BE2C (cell line): Measurements from ENCODE around the gene COPB2.
"Not testable (repeated sequence)": the region's sequence is repeated elsewhere in the genome, so short reads cannot be mapped to it uniquely, and the experiment has no call there.

Experiments
- DNase-seq: peaks from one replicate; pipeline ENCODE4 v3.0.0-alpha.2; 2020
- H3K27me3 ChIP-seq: fragments of 250-450 bp; sonication (Bioruptor Pico); 2 replicates; pipeline ENCODE4 v1.5.1; 2020; ENCODE audit warnings: mild to moderate bottlenecking
- H3K36me3 ChIP-seq: fragments of 250-450 bp; sonication (Bioruptor Pico); 2 replicates; pipeline ENCODE4 v1.5.1; 2020; ENCODE audit warnings: mild to moderate bottlenecking
- H3K4me1 ChIP-seq: fragments of 250-450 bp; sonication (Bioruptor Pico); 2 replicates; pipeline ENCODE4 v1.5.1; 2020
- H3K4me3 ChIP-seq: 2 replicates; pipeline ENCODE4 v1.5.1; 2011; ENCODE audit warnings: low read depth, low read length
- H3K9me3 ChIP-seq: fragments of 250-450 bp; sonication (Bioruptor Pico); 2 replicates; pipeline ENCODE4 v1.5.1; 2020
- TF ChIP-seq, protein P1 (sequence below): IDR thresholded peaks from 2 replicates; pipeline ENCODE4 v1.5.1; 2012; ENCODE audit warnings: mild to moderate bottlenecking, low read depth, low read length

COPB2 gene

DNA sequence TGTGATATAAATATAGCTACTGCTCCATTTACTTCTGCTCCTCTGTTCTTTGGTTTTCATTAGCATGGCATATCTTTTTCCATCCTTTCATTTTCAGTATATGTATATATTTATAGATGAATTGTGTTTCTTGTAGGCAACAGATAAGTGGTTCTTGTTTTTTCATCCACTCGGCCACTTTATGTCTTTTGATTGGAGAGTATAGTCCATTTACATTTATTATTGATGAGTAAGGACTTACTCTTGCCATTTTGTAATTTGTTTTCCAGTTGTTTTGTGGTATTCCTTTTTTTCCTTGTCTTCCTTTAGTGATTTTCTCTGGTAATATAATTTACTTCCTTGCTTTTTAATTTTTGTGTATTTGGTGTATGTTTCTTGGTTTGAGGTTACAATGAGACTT, 26.8 kb upstream of the COPB2 start:
- Histone ChIP-seq H3K4me3 (no peak overlapping the region), H3K4me1 (no peaks in the 10 kb centered on the region), H3K36me3 (no peaks in the 10 kb centered on the region), H3K27me3 (no peaks in the 10 kb centered on the region), H3K9me3 (no peaks in the 10 kb centered on the region)
- TF ChIP-seq, protein P1, sequence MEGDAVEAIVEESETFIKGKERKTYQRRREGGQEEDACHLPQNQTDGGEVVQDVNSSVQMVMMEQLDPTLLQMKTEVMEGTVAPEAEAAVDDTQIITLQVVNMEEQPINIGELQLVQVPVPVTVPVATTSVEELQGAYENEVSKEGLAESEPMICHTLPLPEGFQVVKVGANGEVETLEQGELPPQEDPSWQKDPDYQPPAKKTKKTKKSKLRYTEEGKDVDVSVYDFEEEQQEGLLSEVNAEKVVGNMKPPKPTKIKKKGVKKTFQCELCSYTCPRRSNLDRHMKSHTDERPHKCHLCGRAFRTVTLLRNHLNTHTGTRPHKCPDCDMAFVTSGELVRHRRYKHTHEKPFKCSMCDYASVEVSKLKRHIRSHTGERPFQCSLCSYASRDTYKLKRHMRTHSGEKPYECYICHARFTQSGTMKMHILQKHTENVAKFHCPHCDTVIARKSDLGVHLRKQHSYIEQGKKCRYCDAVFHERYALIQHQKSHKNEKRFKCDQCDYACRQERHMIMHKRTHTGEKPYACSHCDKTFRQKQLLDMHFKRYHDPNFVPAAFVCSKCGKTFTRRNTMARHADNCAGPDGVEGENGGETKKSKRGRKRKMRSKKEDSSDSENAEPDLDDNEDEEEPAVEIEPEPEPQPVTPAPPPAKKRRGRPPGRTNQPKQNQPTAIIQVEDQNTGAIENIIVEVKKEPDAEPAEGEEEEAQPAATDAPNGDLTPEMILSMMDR = no peak
- no peak for DNase-seq

GRCh38 chr3:139414608-139415224, 25.3 kb upstream of the COPB2 start:
- Histone ChIP-seq H3K4me1 (no peaks in the 10 kb centered on the region), H3K4me3 (no peak overlapping the region), H3K9me3 (no peaks in the 10 kb centered on the region), H3K36me3 (no peaks in the 10 kb centered on the region), H3K27me3 (no peaks in the 10 kb centered on the region)
- TF ChIP-seq, protein P1 = no peak
- no peak for DNase-seq

DNA sequence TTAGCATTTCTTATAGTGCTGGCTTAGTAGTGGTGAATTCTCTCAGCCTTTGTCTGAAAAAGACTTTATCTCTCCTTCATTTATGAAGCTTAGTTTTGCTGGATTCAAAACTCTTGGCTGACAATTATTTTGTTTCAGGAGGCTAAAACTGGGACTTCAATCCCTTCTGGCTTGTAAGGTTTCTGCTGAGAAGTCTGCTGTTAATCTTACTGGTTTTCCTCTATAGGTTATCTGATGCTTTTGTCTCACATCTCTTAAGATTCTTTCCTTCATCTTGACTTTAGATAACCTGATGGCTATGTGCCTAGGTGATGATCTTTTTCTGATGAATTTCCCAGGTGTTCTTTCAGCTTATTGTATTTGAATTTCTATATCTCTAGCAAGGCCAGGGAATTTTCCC, 23.4 kb upstream of the COPB2 start:
- H3K27me3 ChIP-seq, DNase-seq, H3K4me1 ChIP-seq, H3K36me3 ChIP-seq, H3K4me3 ChIP-seq, H3K9me3 ChIP-seq: not testable (repeated sequence)

DNA sequence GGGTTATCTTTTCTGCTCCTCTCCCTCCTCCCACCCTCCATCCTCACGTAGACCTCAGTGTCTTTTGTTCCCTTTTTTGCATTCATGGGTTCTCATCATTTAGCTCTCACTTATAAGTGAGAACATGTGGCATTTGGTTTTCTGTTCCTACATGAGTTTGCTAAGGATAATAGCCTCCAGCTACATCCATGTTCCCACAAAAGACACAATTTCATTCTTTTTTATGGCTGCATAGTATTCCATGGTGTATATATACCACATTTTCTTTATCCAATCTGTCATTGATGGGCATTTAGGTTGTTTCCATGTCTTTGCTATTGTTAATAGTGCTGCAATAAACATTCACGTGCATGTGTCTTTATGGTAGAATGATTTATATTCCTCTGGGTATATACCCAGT, 11.7 kb upstream of the COPB2 start:
- H3K27me3 ChIP-seq, H3K36me3 ChIP-seq, H3K4me3 ChIP-seq, H3K9me3 ChIP-seq, DNase-seq, H3K4me1 ChIP-seq: not testable (repeated sequence)

GRCh38 chr3:139396707-139397106, 7.3 kb upstream of the COPB2 start:
- TF ChIP-seq, protein P1 = no peak
- Histone ChIP-seq H3K36me3 (no peaks in the 10 kb centered on the region), H3K4me1 (peaks cover 6% of the 10 kb centered on the region; the same call in 1 of the 2 replicates), H3K27me3 (no peaks in the 10 kb centered on the region), H3K9me3 (no peaks in the 10 kb centered on the region), H3K4me3 (no peak overlapping the region)
- no peak for DNase-seq

DNA sequence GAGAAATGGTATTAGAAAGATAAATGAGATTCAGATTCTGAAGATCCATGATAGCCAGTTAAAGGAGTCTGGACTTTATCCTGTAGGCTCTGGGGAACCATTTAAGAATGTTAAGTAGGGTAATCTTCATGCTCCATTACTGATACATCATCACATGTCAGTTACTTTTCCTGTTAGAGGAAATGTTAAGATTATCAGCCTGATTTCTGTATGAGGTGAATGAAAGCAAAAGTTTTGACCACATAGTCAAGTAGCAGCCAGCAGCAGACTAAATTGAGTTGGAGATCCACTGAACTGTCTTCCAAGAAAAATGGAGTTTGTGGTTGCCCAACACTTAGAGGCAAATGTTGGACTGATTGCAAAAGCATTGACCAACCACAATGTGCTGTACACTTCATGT, 4.7 kb upstream of the COPB2 start:
- no peaks in the 10 kb centered on the region for H3K9me3 ChIP-seq
- H3K36me3 ChIP-seq = no peaks in the 10 kb centered on the region
- no peak for DNase-seq
- no peaks in the 10 kb centered on the region for H3K27me3 ChIP-seq
- peaks cover 6% of the 10 kb centered on the region; the same call in 1 of the 2 replicates for H3K4me1 ChIP-seq
- no peak overlapping the region for H3K4me3 ChIP-seq
- TF ChIP-seq, protein P1 = no peak

- DNase-seq = no peak
- Histone ChIP-seq H3K4me3 (peak overlapping the region; percentile 94), H3K36me3 (no peaks in the 10 kb centered on the region), H3K4me1 (peaks cover 4% of the 10 kb centered on the region; the same call in 1 of the 2 replicates), H3K27me3 (no peaks in the 10 kb centered on the region), H3K9me3 (no peaks in the 10 kb centered on the region)
- TF ChIP-seq, protein P1 = no peak
Measured at GRCh38 chr3:139388821-139389551, 461 bp downstream of the COPB2 start.
